Psoas muscle (tissue), 8 donors: Measurements from ENCODE around the gene NIFK. TPM values are rescaled to one million over a fixed set of nuclear protein-coding genes. Genes with fewer than 3 reads are reported as not detected.

Experiments used
- ATAC-seq, 4 donors: fragments of 200-7000 bp; cut with Tn5 transposase; one replicate each; pipeline ENCODE4 v1.9.1; 2020; ENCODE audit warnings: moderate library complexity in 3 of 4, mild to moderate bottlenecking in 2 of 4
- DNase-seq, 2 donors: peaks; one replicate each; pipeline ENCODE4 v3.0.0-alpha.2; 2020
- H3K27ac ChIP-seq: fragments of 200-600 bp; one replicate; pipeline ENCODE4 v1.8.0; 2022
- H3K27me3 ChIP-seq, 3 donors: fragments of 200-600 bp in 1 of 3; one replicate each; pipeline versions ENCODE4 v1.6.1 to v1.8.0; 2013 to 2022; ENCODE audit warnings: low read length in 2 of 3, mild to moderate bottlenecking in 2 of 3, moderate library complexity in 1 of 3; ENCODE audit not compliant: insufficient read depth in 3 of 3
- H3K36me3 ChIP-seq, 2 donors: fragments of 200-600 bp in 1 of 2; one replicate each; pipeline versions ENCODE4 v1.6.1 to v1.8.0; 2013 to 2022; ENCODE audit warnings: low read depth in 1 of 2, mild to moderate bottlenecking in 1 of 2, moderate library complexity in 1 of 2; ENCODE audit not compliant: insufficient read depth in 1 of 2
- H3K4me1 ChIP-seq: fragments of 200-600 bp; one replicate; pipeline ENCODE4 v1.8.0; 2022
- H3K4me3 ChIP-seq: fragments of 200-600 bp; one replicate; pipeline ENCODE4 v1.8.0; 2022; ENCODE audit warnings: mild to moderate bottlenecking
- H3K9me3 ChIP-seq: fragments of 200-600 bp; one replicate; pipeline ENCODE4 v1.8.0; 2022
- WGBS, 3 donors: extraction: QIAGEN DNeasy Blood & Tissue Kit; methylation state at CpG; one replicate each; pipeline versions ENCODE4 v1.1.6 to v1.1.7; 2013; 5-methylcytosine and 5-hydroxymethylcytosine counted together
- intact Hi-C, 2 donors: fragments of 100-400 bp; cut with DNase I; formaldehyde crosslinking; loops; one replicate each; pipeline versions ENCODE4 v1.11.0 to v1.14.2; 2022
- polyA plus RNA-seq, 3 donors: library from polyadenylated mRNA; stranded (reverse); fragments of 200-250 nt; gene quantifications; one replicate each; pipeline ENCODE4 v1.2.3, GENCODE V29; 2013
- total RNA-seq, 4 donors: library from RNA; stranded (reverse); fragmentation: NEBNext Ultra II Directional in 2 of 4; extraction: Animal tissue kit (Norgen Biotek cat#: 25700) in 2 of 4; gene quantifications; one replicate each; pipeline versions ENCODE4 v1.2.1 to v1.2.4, GENCODE V29; 2021 to 2023
- TF ChIP-seq, protein P1 (sequence below): fragments of 200-600 bp; IDR thresholded peaks from one replicate; pipeline ENCODE4 v1.8.0; 2022; ENCODE audit warnings: antibody characterized with exemption
- donor health status: healthy with polysubstance abuse.
- donor health status: DM: no; HTN: no; CAD: no; lungs with moderate emphysema.
- donor health status: Bipolar disorder and iron deficiency.
- donor health status: healthy.
- donor health status: DM: yes; HTN: yes; CAD: no.
- donor health status: DM: no; HTN: no; CAD: no.
- donor health status: DM: no; HTN: no; CAD: no.
- donor health status: DM: yes; HTN: yes; CAD: no.

NIFK gene
- total and polyA plus RNA-seq, 7 donors = 46.5 to 116 (median 49.2) TPM

DNA sequence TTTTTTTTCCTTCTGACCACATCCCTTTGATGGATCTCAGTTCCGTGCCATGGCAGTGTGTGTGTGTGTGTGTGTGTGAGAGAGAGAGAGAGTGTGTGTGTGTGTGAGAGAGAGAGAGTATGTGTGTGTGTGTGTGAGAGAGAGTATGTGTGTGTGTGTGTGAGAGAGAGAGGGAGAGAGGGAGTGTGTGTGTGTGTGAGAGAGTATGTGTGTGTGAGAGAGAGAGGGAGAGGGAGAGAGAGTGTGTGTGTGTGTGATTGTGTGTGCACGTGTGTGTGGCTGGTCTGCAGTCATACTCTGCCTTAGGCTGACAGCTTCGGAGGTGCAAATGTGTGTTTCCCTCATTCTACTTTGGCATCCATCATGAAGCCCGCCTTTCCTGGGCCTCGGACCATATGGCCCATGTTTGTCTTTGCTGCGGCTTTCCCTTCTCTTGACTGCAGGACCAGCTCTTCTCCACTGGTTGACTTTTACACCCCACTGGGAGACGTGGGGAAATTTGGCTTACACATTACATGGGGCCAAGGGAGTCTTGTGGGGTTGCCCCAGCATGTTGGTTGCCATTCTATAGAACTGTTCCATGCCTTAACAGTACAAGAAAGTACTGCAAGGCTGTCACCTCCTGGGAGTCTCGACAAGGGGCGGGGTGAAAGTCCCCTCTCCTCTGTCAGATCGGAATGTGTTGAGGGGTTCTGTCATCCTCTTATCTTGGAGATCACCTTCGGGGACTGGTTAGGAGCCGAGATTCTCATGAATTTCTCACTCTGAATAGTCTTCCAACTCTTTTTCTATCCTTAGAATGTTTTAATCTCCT lies 40.4 kb upstream of the NIFK start:
- TF ChIP-seq, protein P1, sequence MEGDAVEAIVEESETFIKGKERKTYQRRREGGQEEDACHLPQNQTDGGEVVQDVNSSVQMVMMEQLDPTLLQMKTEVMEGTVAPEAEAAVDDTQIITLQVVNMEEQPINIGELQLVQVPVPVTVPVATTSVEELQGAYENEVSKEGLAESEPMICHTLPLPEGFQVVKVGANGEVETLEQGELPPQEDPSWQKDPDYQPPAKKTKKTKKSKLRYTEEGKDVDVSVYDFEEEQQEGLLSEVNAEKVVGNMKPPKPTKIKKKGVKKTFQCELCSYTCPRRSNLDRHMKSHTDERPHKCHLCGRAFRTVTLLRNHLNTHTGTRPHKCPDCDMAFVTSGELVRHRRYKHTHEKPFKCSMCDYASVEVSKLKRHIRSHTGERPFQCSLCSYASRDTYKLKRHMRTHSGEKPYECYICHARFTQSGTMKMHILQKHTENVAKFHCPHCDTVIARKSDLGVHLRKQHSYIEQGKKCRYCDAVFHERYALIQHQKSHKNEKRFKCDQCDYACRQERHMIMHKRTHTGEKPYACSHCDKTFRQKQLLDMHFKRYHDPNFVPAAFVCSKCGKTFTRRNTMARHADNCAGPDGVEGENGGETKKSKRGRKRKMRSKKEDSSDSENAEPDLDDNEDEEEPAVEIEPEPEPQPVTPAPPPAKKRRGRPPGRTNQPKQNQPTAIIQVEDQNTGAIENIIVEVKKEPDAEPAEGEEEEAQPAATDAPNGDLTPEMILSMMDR = no peak
- no peaks in the 10 kb centered on the region for H3K9me3 ChIP-seq
- intact Hi-C loops = no loop called here
- H3K27ac ChIP-seq = no peak overlapping the region
- no peaks in the 10 kb centered on the region for H3K36me3 ChIP-seq
- WGBS, 3 donors = 62 to 69% (median 65%) methylated on average over 12 of the region's 12 CpGs
- DNase-seq (no peak), ATAC-seq (no peak)
- H3K4me3 ChIP-seq = no peak overlapping the region
- H3K4me1 ChIP-seq = no peaks in the 10 kb centered on the region
- no peaks in the 10 kb centered on the region for H3K27me3 ChIP-seq

DNA sequence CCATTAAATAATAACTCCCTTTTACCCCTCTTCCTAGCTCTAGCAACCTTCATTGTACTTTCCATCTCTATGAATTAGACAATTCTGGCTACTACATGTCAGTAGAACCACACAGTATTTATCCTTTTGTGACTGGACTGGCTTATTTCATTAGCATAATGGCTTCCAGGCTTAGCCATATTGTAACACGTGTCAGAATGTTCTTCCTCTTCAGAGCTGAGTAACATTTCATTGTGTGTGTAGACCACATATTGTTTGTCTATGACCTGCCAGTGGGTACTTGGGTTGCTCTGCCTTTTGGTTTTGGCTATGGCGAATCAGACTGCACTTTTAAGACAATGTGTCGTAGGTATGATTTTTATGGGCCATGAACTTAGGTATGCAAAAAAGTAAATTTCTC lies 39.7 kb upstream of the NIFK start:
- 79 to 84% (median 82%) methylated on average over 3 of the region's 3 CpGs for whole genome bisulfite sequencing, 3 donors
- no peak for DNase-seq
- TF ChIP-seq, protein P1 = no peak
- no peak for ATAC-seq
- Histone ChIP-seq H3K27ac (no peak overlapping the region), H3K36me3 (peaks cover 0 to under 1% of the 10 kb centered on the region in 2 donors), H3K4me3 (no peak overlapping the region), H3K27me3 (no peaks in the 10 kb centered on the region), H3K4me1 (no peaks in the 10 kb centered on the region), H3K9me3 (no peaks in the 10 kb centered on the region)
- intact Hi-C loops = no loop called here

DNA sequence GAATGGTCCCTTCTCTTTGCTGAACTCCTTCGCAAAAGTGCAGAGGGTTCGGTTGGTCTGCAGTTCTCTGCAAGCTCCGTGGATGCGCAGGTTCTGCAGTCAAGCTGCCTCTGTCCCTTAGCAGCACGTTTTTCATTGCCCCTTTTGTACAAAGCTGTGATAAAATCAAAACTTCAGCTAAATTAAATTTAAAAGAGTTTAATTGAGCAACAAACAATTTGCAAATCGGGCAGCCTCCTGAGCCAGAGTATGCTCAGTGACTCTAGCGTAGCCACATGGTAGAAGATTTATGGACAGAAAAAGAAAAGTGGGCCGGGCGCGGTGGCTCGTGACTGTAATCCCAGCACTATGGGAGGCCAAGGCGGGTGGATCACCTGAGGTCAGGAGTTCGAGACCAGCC lies 37.6 kb upstream of the NIFK start:
- ATAC-seq (no peak), DNase-seq (no peak)
- Histone ChIP-seq H3K9me3 (no peaks in the 10 kb centered on the region), H3K27me3 (no peaks in the 10 kb centered on the region), H3K4me3 (no peak overlapping the region), H3K4me1 (no peaks in the 10 kb centered on the region), H3K27ac (no peak overlapping the region), H3K36me3 (peaks cover 0 to 22% of the 10 kb centered on the region in 2 donors)
- TF ChIP-seq, protein P1 = no peak
- intact Hi-C loops = no loop called here
- 86 to 89% (median 88%) methylated on average over 13 of the region's 13 CpGs for WGBS, 3 donors

DNA sequence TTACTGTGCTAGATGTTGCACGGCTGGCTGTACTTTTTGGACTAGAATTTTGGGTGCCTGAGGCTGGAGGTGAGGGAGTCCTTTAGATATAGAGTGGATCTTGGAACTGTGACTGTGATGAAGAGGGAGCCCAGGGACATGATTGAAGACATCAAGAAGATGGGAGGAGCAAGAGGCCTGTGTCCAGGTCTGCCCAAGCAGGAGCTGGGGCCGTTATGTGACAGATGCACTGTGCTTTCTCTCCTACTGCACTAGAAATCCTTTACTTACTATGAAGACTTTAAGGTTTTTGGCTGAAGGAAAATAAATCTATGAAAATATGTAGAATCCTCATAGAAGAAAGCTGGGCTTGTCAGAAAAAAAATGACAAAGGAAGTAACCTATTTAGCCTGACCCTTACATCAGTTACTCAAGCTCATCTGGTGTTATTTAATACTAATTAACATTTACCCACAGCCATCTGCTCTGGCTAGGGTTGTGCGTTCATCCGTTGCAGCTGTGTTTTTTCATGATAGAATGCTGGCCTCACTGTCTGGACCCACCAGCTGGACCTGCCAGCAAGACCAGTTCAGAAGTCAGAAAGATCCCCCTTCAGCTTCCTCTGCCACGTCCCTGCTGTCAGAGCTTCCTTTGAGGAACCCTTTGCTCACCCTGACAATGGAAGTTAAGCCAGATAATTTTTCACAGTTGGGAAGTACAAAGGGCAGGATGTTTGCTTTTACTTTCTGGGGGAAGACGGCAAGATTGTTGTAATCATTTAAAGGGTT lies 35.5 kb upstream of the NIFK start:
- H3K27ac ChIP-seq = no peak overlapping the region
- peaks cover 3 to 43% of the 10 kb centered on the region in 2 donors for H3K36me3 ChIP-seq
- no peaks in the 10 kb centered on the region for H3K4me1 ChIP-seq
- intact Hi-C loops = no loop called here
- WGBS, 3 donors = 37 to 48% (median 37%) methylated on average over 6 of the region's 6 CpGs
- DNase-seq = no peak
- H3K9me3 ChIP-seq = no peaks in the 10 kb centered on the region
- TF ChIP-seq, protein P1 = no peak
- H3K27me3 ChIP-seq = no peaks in the 10 kb centered on the region
- H3K4me3 ChIP-seq = no peak overlapping the region
- no peak for ATAC-seq
